Measurements from ENCODE around the gene TGFBR2. TPM values are rescaled to one million over a fixed set of nuclear protein-coding genes. Genes with fewer than 3 reads are reported as not detected.

Gene TGFBR2
- total and polyA plus RNA-seq, 4 donors: 13.9 to 61.2 (median 33.7) TPM

- H3K36me3 ChIP-seq (ENCODE audit: control insufficient read depth in 4 of 4, insufficient read depth in 3 of 4, low read depth in 1 of 4, low read length in 3 of 4): no peaks in the 10 kb centered on the region
- H3K4me1 ChIP-seq (ENCODE audit: control insufficient read depth in 4 of 4, insufficient read depth in 4 of 4, low read length in 3 of 4): peaks cover 2 to 19% (median 5%) of the 10 kb centered on the region in 4 donors
- no peak overlapping the region for H3K9ac ChIP-seq (ENCODE audit: low read depth in 1 of 2, low read length in 2 of 2)
- H3K27ac ChIP-seq (ENCODE audit: low read depth in 1 of 2, low read length in 2 of 2): no peak overlapping the region
- no peak overlapping the region for H3K4me3 ChIP-seq (ENCODE audit: low read depth in 1 of 3, low read length in 3 of 3)
- H3K27me3 ChIP-seq (ENCODE audit: control insufficient read depth in 4 of 4, insufficient read depth in 4 of 4, low read length in 3 of 4): no peaks in the 10 kb centered on the region
- DNase-seq (ENCODE audit: low spot score): no peak
- 66% methylated on average over 3 of the region's 3 CpGs for WGBS
- TF ChIP-seq, protein P1, sequence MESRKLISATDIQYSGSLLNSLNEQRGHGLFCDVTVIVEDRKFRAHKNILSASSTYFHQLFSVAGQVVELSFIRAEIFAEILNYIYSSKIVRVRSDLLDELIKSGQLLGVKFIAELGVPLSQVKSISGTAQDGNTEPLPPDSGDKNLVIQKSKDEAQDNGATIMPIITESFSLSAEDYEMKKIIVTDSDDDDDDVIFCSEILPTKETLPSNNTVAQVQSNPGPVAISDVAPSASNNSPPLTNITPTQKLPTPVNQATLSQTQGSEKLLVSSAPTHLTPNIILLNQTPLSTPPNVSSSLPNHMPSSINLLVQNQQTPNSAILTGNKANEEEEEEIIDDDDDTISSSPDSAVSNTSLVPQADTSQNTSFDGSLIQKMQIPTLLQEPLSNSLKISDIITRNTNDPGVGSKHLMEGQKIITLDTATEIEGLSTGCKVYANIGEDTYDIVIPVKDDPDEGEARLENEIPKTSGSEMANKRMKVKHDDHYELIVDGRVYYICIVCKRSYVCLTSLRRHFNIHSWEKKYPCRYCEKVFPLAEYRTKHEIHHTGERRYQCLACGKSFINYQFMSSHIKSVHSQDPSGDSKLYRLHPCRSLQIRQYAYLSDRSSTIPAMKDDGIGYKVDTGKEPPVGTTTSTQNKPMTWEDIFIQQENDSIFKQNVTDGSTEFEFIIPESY (IDR thresholded peaks at IDR 0.05): no peak
- TF ChIP-seq, protein P2, sequence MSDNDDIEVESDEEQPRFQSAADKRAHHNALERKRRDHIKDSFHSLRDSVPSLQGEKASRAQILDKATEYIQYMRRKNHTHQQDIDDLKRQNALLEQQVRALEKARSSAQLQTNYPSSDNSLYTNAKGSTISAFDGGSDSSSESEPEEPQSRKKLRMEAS (IDR thresholded peaks at IDR 0.05): no peak
- TF ChIP-seq HNF4G (IDR thresholded peaks at IDR 0.05) (no peak), FOXA1 (IDR thresholded peaks at IDR 0.05) (no peak), HNF4A (conservative IDR thresholded peaks at IDR 0.05) (no peak), JUND (IDR thresholded peaks at IDR 0.05) (no peak), YY1 (IDR thresholded peaks at IDR 0.05) (no peak), RXRA (IDR thresholded peaks at IDR 0.05) (no peak), EGR1 (IDR thresholded peaks at IDR 0.05; ENCODE audit: low read depth in 2 of 2) (no peak), RAD21 (IDR thresholded peaks at IDR 0.05) (no peak)
- TF ChIP-seq, protein P3, sequence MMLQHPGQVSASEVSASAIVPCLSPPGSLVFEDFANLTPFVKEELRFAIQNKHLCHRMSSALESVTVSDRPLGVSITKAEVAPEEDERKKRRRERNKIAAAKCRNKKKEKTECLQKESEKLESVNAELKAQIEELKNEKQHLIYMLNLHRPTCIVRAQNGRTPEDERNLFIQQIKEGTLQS (IDR thresholded peaks at IDR 0.05): no peak
- TF ChIP-seq, protein P4, sequence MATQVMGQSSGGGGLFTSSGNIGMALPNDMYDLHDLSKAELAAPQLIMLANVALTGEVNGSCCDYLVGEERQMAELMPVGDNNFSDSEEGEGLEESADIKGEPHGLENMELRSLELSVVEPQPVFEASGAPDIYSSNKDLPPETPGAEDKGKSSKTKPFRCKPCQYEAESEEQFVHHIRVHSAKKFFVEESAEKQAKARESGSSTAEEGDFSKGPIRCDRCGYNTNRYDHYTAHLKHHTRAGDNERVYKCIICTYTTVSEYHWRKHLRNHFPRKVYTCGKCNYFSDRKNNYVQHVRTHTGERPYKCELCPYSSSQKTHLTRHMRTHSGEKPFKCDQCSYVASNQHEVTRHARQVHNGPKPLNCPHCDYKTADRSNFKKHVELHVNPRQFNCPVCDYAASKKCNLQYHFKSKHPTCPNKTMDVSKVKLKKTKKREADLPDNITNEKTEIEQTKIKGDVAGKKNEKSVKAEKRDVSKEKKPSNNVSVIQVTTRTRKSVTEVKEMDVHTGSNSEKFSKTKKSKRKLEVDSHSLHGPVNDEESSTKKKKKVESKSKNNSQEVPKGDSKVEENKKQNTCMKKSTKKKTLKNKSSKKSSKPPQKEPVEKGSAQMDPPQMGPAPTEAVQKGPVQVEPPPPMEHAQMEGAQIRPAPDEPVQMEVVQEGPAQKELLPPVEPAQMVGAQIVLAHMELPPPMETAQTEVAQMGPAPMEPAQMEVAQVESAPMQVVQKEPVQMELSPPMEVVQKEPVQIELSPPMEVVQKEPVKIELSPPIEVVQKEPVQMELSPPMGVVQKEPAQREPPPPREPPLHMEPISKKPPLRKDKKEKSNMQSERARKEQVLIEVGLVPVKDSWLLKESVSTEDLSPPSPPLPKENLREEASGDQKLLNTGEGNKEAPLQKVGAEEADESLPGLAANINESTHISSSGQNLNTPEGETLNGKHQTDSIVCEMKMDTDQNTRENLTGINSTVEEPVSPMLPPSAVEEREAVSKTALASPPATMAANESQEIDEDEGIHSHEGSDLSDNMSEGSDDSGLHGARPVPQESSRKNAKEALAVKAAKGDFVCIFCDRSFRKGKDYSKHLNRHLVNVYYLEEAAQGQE (IDR thresholded peaks at IDR 0.05): no peak
- TF ChIP-seq, protein P5, sequence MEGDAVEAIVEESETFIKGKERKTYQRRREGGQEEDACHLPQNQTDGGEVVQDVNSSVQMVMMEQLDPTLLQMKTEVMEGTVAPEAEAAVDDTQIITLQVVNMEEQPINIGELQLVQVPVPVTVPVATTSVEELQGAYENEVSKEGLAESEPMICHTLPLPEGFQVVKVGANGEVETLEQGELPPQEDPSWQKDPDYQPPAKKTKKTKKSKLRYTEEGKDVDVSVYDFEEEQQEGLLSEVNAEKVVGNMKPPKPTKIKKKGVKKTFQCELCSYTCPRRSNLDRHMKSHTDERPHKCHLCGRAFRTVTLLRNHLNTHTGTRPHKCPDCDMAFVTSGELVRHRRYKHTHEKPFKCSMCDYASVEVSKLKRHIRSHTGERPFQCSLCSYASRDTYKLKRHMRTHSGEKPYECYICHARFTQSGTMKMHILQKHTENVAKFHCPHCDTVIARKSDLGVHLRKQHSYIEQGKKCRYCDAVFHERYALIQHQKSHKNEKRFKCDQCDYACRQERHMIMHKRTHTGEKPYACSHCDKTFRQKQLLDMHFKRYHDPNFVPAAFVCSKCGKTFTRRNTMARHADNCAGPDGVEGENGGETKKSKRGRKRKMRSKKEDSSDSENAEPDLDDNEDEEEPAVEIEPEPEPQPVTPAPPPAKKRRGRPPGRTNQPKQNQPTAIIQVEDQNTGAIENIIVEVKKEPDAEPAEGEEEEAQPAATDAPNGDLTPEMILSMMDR (IDR thresholded peaks at IDR 0.05; ENCODE audit: low read depth, low read length, missing input control): no peak
- no peaks in the 10 kb centered on the region for H3K9me3 ChIP-seq (ENCODE audit: control insufficient read depth in 4 of 4, low read length in 3 of 4)
Observed at GRCh38 chr3:30613133-30613825, 6.9 kb downstream of the TGFBR2 start.

- H3K27ac ChIP-seq (ENCODE audit: low read depth in 1 of 2, low read length in 2 of 2): no peak overlapping the region
- DNase-seq (ENCODE audit: low spot score): no peak
- H3K4me3 ChIP-seq (ENCODE audit: low read depth in 1 of 3, low read length in 3 of 3): no peak overlapping the region
- WGBS: 75% methylated on average over 4 of the region's 4 CpGs
- H3K27me3 ChIP-seq (ENCODE audit: control insufficient read depth in 4 of 4, insufficient read depth in 4 of 4, low read length in 3 of 4): no peaks in the 10 kb centered on the region
- H3K9me3 ChIP-seq (ENCODE audit: control insufficient read depth in 4 of 4, low read length in 3 of 4): no peaks in the 10 kb centered on the region
- H3K9ac ChIP-seq (ENCODE audit: low read depth in 1 of 2, low read length in 2 of 2): no peak overlapping the region
- peaks cover 3 to 15% (median 5%) of the 10 kb centered on the region in 4 donors for H3K4me1 ChIP-seq (ENCODE audit: control insufficient read depth in 4 of 4, insufficient read depth in 4 of 4, low read length in 3 of 4)
- no peaks in the 10 kb centered on the region for H3K36me3 ChIP-seq (ENCODE audit: control insufficient read depth in 4 of 4, insufficient read depth in 3 of 4, low read depth in 1 of 4, low read length in 3 of 4)
- TF ChIP-seq TAF1 (conservative IDR thresholded peaks at IDR 0.05) (no peak), FOXA1 (IDR thresholded peaks at IDR 0.05) (no peak), RXRA (IDR thresholded peaks at IDR 0.05) (no peak), JUND (IDR thresholded peaks at IDR 0.05) (no peak), EGR1 (IDR thresholded peaks at IDR 0.05; ENCODE audit: low read depth in 2 of 2) (no peak), GABPA (IDR thresholded peaks at IDR 0.05 in 1 of 2, conservative IDR thresholded peaks at IDR 0.05 in 1 of 2) (no peak)
- TF ChIP-seq, protein P4 (IDR thresholded peaks at IDR 0.05): no peak
- TF ChIP-seq, protein P3 (IDR thresholded peaks at IDR 0.05): no peak
- TF ChIP-seq, protein P2 (IDR thresholded peaks at IDR 0.05): no peak
- TF ChIP-seq, protein P1 (IDR thresholded peaks at IDR 0.05): no peak
Observed at GRCh38 chr3:30614373-30614772, 8.0 kb downstream of the TGFBR2 start.
